GM12874 (cell line): ENCODE data around the gene EME2.

ENCODE experiments used
- CTCF ChIP-seq: IDR thresholded peaks from 2 replicates; pipeline ENCODE4 v1.5.1; 2011; ENCODE audit warnings: low read depth, mild to moderate bottlenecking, control low read depth, low read length, moderate library complexity; ENCODE audit not compliant: insufficient read depth

EME2 gene

DNA sequence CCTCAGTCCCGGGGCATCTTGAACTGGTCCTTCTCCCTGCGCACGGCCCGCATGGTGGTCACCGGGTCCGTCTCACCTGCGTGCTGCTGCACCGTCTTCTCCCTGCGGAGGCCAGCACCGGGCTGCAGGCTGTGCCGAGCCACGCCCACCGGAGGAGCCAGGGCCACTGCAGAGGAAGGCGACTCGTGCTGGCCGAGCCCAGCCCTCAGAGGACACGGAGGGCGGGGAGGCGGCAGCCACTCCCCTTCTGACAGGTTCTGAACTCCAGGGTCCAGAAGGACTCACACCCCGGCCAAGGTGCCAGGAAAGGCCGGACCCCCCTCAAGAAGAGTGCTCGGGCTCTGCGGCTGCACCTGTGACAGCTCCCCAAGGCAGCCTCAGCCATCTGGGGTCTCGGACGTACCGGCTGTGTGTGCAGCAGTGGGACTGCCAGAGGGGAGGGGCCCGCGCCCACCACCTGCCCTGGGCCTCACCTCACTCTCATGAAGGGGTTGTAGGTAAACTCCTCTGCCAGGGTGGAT, 36.7 kb downstream of the EME2 start:
- no peak for TF ChIP-seq CTCF

GRCh38 chr16:1810106-1810505, 37.5 kb downstream of the EME2 start:
- TF ChIP-seq CTCF = no peak

- no peak for TF ChIP-seq CTCF
Measured at GRCh38 chr16:1810536-1810935, 37.9 kb downstream of the EME2 start.

GRCh38 chr16:1812732-1813163, 40.1 kb downstream of the EME2 start:
- TF ChIP-seq CTCF = peak; percentile 19; the same call in 1 of the 2 replicates

DNA sequence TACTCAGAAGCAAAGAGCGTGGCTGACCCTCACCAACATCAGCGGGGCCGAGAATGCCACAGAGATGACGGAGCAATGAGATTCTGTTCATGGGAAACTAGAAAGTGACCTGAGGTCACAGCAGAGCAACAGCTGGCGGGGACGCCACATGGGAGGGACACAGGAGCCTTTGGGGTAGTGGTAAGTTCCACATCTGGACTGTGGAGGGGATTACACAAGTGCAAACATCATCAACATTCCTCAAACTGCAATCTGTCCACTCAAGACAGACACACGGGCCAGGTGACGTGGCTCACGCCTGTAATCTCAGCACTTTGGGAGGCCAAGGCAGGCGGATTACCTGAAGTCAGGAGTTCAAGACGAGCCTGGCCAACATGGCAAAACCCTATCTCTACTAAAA, 42.9 kb downstream of the EME2 start:
- no peak for TF ChIP-seq CTCF

- no peak for TF ChIP-seq CTCF
Measured at GRCh38 chr16:1816396-1817275, 44.0 kb downstream of the EME2 start.

- TF ChIP-seq CTCF = no peak
Measured at GRCh38 chr16:1817276-1817589, 44.6 kb downstream of the EME2 start.
